Measurements from ENCODE around the gene USH2A.
"Not testable (repeated sequence)": the region's sequence is repeated elsewhere in the genome, so short reads cannot be mapped to it uniquely, and the experiment has no call there.

- TF ChIP-seq CTCF, POLR2A (IDR thresholded peaks at IDR 0.05): not testable (repeated sequence)
Measured at GRCh38 chr1:216340542-216340941, 82.7 kb downstream of the USH2A start.

Measured in gastroesophageal sphincter (tissue), 3 donors.